GM13977 (cell line): ENCODE measurements around the gene SPATS2.

Experiments
- DNase-seq: peaks from one replicate; pipeline ENCODE4 v3.0.0; 2012; ENCODE audit warnings: low spot score
- CTCF ChIP-seq: IDR thresholded peaks from 2 replicates; pipeline ENCODE4 v1.5.1; 2012; ENCODE audit warnings: mild to moderate bottlenecking, control low read depth; ENCODE audit not compliant: insufficient read depth; ENCODE audit errors: extremely low read depth, missing control alignments
- in situ Hi-C: fragments of 300-500 bp; cut with MboI; formaldehyde crosslinking; loops from one replicate; pipeline ENCODE4 v1.12.0; 2022; ENCODE audit warnings: low sequenced_read_pairs, low pct_unique_long_range_greater_than_20kb, mixed read lengths, inconsistent platforms; ENCODE audit not compliant: unreplicated experiment

The SPATS2 gene

GRCh38 chr12:49397000-49397399 lies 29.7 kb downstream of the SPATS2 start:
- TF ChIP-seq CTCF: no peak
- in situ Hi-C loops: no loop called here
- no peak for DNase-seq

GRCh38 chr12:49400304-49400703 lies 33.0 kb downstream of the SPATS2 start:
- TF ChIP-seq CTCF: no peak
- DNase-seq: no peak
- in situ Hi-C loops: no loop called here

GRCh38 chr12:49403971-49404450 lies 36.7 kb downstream of the SPATS2 start:
- no peak for DNase-seq
- TF ChIP-seq CTCF: no peak
- in situ Hi-C loops: no loop called here

- DNase-seq: no peak
- in situ Hi-C loops: no loop called here
These were observed 37.7 kb downstream of the SPATS2 start for GRCh38 chr12:49404956-49405355.

GRCh38 chr12:49410818-49411217 lies 43.6 kb downstream of the SPATS2 start:
- no peak for TF ChIP-seq CTCF
- in situ Hi-C loops: no loop called here
- DNase-seq: no peak

More at GRCh38 chr12:49404956-49405355, 37.7 kb downstream of the SPATS2 start:
- no peak for TF ChIP-seq CTCF

- DNase-seq: no peak
- in situ Hi-C loops: no loop called here
- TF ChIP-seq CTCF: no peak
These were observed 45.7 kb downstream of the SPATS2 start for GRCh38 chr12:49413010-49413409.

- no peak for TF ChIP-seq CTCF
- no peak for DNase-seq
- in situ Hi-C loops: no loop called here
These were observed 46.5 kb downstream of the SPATS2 start for GRCh38 chr12:49413796-49414195.
